Bronchial epithelial cell (primary cell): ENCODE results near the gene CHFR. TPM values are rescaled to one million over a fixed set of nuclear protein-coding genes. Genes with fewer than 3 reads are reported as not detected.

Source experiments
- DNase-seq: peaks from one replicate; pipeline ENCODE4 v3.0.0-alpha.2; 2010; ENCODE audit warnings: low read depth
- FAIRE-seq: peaks from 2 replicates; lab custom pipeline; 2011; peaks lifted over from hg19 to GRCh38; lab: Jason Lieb, UNC
- H3K27me3 ChIP-seq: 2 replicates; pipeline ENCODE4 v1.5.1; 2011; ENCODE audit warnings: low read length; ENCODE audit not compliant: control insufficient read depth, insufficient read depth
- H3K36me3 ChIP-seq: 2 replicates; pipeline ENCODE4 v1.5.1; 2011; ENCODE audit warnings: low read length; ENCODE audit not compliant: control insufficient read depth, insufficient read depth
- H3K4me3 ChIP-seq: 2 replicates; pipeline ENCODE4 v1.5.1; 2011; ENCODE audit warnings: mild to moderate bottlenecking, low read depth, low read length, control low read depth
- CTCF ChIP-seq: IDR thresholded peaks from 2 replicates; pipeline ENCODE4 v1.5.1; 2011; ENCODE audit warnings: mild to moderate bottlenecking, moderate library complexity, low read length, control low read depth, inconsistent platforms; ENCODE audit not compliant: insufficient read depth, severe bottlenecking
- total RNA-seq: library from RNA; depleted of rRNA; stranded (reverse); fragments of >200 nt; gene quantifications from 2 replicates; pipeline ENCODE4 v1.2.1, GENCODE V29; 2014

Gene CHFR
- total RNA-seq, 1 donor from 2014 or later = 33.4 TPM

GRCh38 chr12:132835076-132836025 lies 52.1 kb downstream of the CHFR start:
- FAIRE-seq (no peak), DNase-seq (no peak)
- Histone ChIP-seq H3K4me3 (no peak overlapping the region), H3K36me3 (peaks cover 7% of the 10 kb centered on the region), H3K27me3 (no peaks in the 10 kb centered on the region)
- no peak for TF ChIP-seq CTCF

- TF ChIP-seq CTCF = no peak
- Histone ChIP-seq H3K36me3 (peaks cover 4% of the 10 kb centered on the region), H3K4me3 (no peak overlapping the region), H3K27me3 (no peaks in the 10 kb centered on the region)
- no peak for DNase-seq
- FAIRE-seq = no peak
These were observed 53.2 kb downstream of the CHFR start for GRCh38 chr12:132834181-132834711.

- FAIRE-seq = no peak
- peaks cover 4% of the 10 kb centered on the region for H3K36me3 ChIP-seq
- H3K4me3 ChIP-seq = no peak overlapping the region
- H3K27me3 ChIP-seq = no peaks in the 10 kb centered on the region
- DNase-seq = no peak
- TF ChIP-seq CTCF = no peak
These were observed 54.1 kb downstream of the CHFR start for GRCh38 chr12:132833341-132833740.

GRCh38 chr12:132831771-132832170 lies 55.6 kb downstream of the CHFR start:
- Histone ChIP-seq H3K36me3 (peaks cover 7% of the 10 kb centered on the region), H3K4me3 (no peak overlapping the region), H3K27me3 (no peaks in the 10 kb centered on the region)
- no peak for FAIRE-seq
- no peak for TF ChIP-seq CTCF
- DNase-seq = no peak

GRCh38 chr12:132828706-132829534 lies 58.5 kb downstream of the CHFR start, which contains the start of gene GOLGA3:
Gene GOLGA3 (minus strand): TSS chr12:132828869. CDS start chr12:132822128, 6,741 bp downstream.
- H3K4me3 ChIP-seq = peak within 1 kb of the TSS; percentile 63
- H3K27me3 ChIP-seq = no peaks in the 10 kb centered on the region
- no peak for FAIRE-seq
- peaks cover 22% of the 10 kb centered on the region for H3K36me3 ChIP-seq
- TF ChIP-seq CTCF = no peak
- peak; percentile 81 for DNase-seq
